HepG2 (cell line): ENCODE results near the gene SSU72. TPM values are rescaled to one million over a fixed set of nuclear protein-coding genes. Genes with fewer than 3 reads are reported as not detected.
A peak's percentile ranks its signal among the peaks of the same experiment; 100 is the strongest.

Experiments
- AHDC1 ChIP-seq: sonication (generic); formaldehyde crosslinking; IDR thresholded peaks from 2 replicates; pipeline ENCODE4 v1.5.1; 2020; ENCODE audit warnings: mild to moderate bottlenecking, missing genetic modification reagents, borderline replicate concordance
- ATM ChIP-seq: fragments of 450-650 bp; IDR thresholded peaks from 2 replicates; pipeline ENCODE4 v1.7.1; 2017; ENCODE audit warnings: mild to moderate bottlenecking, borderline replicate concordance
- CCAR2 ChIP-seq: fragments of 200-400 bp; formaldehyde crosslinking; optimal IDR thresholded peaks from 2 replicates; pipeline ENCODE3; 2018; ENCODE audit warnings: low read depth, mild to moderate bottlenecking, low read length, moderate library complexity
- CHD4 ChIP-seq: fragments of 200-600 bp; sonication (generic); IDR thresholded peaks from 2 replicates; pipeline ENCODE4 v1.7.0; 2017; ENCODE audit warnings: mild to moderate bottlenecking, low read length, borderline replicate concordance
- JUN ChIP-seq: sonication (generic); formaldehyde crosslinking; IDR thresholded peaks from 2 replicates; pipeline ENCODE4 v1.4.0; 2020; ENCODE audit warnings: mild to moderate bottlenecking, missing genetic modification reagents
- KDM4B ChIP-seq: sonication (generic); formaldehyde crosslinking; IDR thresholded peaks from 2 replicates; pipeline ENCODE4 v1.4.0; 2020; ENCODE audit warnings: missing genetic modification reagents
- NFYC ChIP-seq: IDR thresholded peaks from 2 replicates; pipeline ENCODE4 v1.6.1; 2016; ENCODE audit warnings: missing genetic modification reagents, missing compliant biosample characterization
- SSRP1 ChIP-seq: IDR thresholded peaks from 2 replicates; pipeline ENCODE4 v1.6.1; 2016; ENCODE audit warnings: control low read depth
- TBX3 ChIP-seq: fragments of 450-650 bp; IDR thresholded peaks from 2 replicates; pipeline ENCODE4 v1.6.1; 2017; ENCODE audit warnings: antibody characterized with exemption, mild to moderate bottlenecking, inconsistent platforms, borderline replicate concordance
- TCF12 ChIP-seq, 2 experiments: fragments of 450-650 bp in 1 of 2; sonication (generic) in 1 of 2; formaldehyde crosslinking in 1 of 2; IDR thresholded peaks; 2 replicates each; pipeline versions ENCODE4 v1.6.1 to v1.8.0; 2017 to 2022; ENCODE audit warnings: antibody characterized with exemption in 1 of 2, mild to moderate bottlenecking in 1 of 2, missing genetic modification reagents in 1 of 2, moderate library complexity in 1 of 2
- TEAD3 ChIP-seq: optimal IDR thresholded peaks from 2 replicates; pipeline ENCODE3; 2016; ENCODE audit warnings: borderline replicate concordance
- ZNF333 ChIP-seq: sonication (generic); formaldehyde crosslinking; IDR thresholded peaks from 2 replicates; pipeline ENCODE4 v1.4.0; 2020; ENCODE audit warnings: mild to moderate bottlenecking, missing genetic modification reagents, borderline replicate concordance
- polyA plus RNA-seq, 8 experiments: library from polyadenylated mRNA; depleted of rRNA in 3 of 8; stranded (reverse) in 7 of 8; unstranded in 1 of 8; fragments of >200 nt; fragmentation: Illumina TruSeq in 4 of 8; extraction: Trizol in 4 of 8; gene quantifications; 2 replicates each; pipeline versions ENCODE4 v1.2.1 to v1.2.3, GENCODE V29; 2011 to 2016; ENCODE audit warnings: low read depth in 4 of 8, missing spikeins in 1 of 8, mixed read lengths in 1 of 8; ENCODE audit not compliant: insufficient read depth in 1 of 8
- total RNA-seq, 5 experiments: library from RNA; depleted of rRNA; stranded (reverse); fragments of >200 nt; fragmentation: Illumina TruSeq; extraction: Trizol; gene quantifications; 2 replicates each; pipeline ENCODE4 v1.2.3, GENCODE V29; 2016; ENCODE audit warnings: low read depth in 1 of 5
- TF ChIP-seq, protein P1 (sequence below): sonication (generic); formaldehyde crosslinking; IDR thresholded peaks from 2 replicates; pipeline ENCODE4 v1.5.1; 2020; ENCODE audit warnings: mild to moderate bottlenecking, missing genetic modification reagents, moderate library complexity
- TF ChIP-seq, protein P2 (sequence below): sonication (generic); formaldehyde crosslinking; IDR thresholded peaks from 2 replicates; pipeline ENCODE4 v1.4.0; 2020; ENCODE audit warnings: missing genetic modification reagents

The SSU72 gene
- total and polyA plus RNA-seq, 2 of the 13 experiments (the other 11 are each of a cell fraction or from before 2014, with no cell fraction given), result 42.8 to 67.1 TPM

GRCh38 chr1:1511533-1512285 lies 63.0 kb downstream of the SSU72 start, which contains the start of gene ATAD3A (continued):
- TF ChIP-seq, protein P1, sequence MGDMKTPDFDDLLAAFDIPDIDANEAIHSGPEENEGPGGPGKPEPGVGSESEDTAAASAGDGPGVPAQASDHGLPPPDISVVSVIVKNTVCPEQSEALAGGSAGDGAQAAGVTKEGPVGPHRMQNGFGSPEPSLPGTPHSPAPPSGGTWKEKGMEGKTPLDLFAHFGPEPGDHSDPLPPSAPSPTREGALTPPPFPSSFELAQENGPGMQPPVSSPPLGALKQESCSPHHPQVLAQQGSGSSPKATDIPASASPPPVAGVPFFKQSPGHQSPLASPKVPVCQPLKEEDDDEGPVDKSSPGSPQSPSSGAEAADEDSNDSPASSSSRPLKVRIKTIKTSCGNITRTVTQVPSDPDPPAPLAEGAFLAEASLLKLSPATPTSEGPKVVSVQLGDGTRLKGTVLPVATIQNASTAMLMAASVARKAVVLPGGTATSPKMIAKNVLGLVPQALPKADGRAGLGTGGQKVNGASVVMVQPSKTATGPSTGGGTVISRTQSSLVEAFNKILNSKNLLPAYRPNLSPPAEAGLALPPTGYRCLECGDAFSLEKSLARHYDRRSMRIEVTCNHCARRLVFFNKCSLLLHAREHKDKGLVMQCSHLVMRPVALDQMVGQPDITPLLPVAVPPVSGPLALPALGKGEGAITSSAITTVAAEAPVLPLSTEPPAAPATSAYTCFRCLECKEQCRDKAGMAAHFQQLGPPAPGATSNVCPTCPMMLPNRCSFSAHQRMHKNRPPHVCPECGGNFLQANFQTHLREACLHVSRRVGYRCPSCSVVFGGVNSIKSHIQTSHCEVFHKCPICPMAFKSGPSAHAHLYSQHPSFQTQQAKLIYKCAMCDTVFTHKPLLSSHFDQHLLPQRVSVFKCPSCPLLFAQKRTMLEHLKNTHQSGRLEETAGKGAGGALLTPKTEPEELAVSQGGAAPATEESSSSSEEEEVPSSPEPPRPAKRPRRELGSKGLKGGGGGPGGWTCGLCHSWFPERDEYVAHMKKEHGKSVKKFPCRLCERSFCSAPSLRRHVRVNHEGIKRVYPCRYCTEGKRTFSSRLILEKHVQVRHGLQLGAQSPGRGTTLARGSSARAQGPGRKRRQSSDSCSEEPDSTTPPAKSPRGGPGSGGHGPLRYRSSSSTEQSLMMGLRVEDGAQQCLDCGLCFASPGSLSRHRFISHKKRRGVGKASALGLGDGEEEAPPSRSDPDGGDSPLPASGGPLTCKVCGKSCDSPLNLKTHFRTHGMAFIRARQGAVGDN (CRISPR knock-in tag), result peak; percentile 83
- peak; percentile 91 for TF ChIP-seq NFYC (CRISPR knock-in tag)
- no peak for TF ChIP-seq ATM
- TF ChIP-seq, protein P2, sequence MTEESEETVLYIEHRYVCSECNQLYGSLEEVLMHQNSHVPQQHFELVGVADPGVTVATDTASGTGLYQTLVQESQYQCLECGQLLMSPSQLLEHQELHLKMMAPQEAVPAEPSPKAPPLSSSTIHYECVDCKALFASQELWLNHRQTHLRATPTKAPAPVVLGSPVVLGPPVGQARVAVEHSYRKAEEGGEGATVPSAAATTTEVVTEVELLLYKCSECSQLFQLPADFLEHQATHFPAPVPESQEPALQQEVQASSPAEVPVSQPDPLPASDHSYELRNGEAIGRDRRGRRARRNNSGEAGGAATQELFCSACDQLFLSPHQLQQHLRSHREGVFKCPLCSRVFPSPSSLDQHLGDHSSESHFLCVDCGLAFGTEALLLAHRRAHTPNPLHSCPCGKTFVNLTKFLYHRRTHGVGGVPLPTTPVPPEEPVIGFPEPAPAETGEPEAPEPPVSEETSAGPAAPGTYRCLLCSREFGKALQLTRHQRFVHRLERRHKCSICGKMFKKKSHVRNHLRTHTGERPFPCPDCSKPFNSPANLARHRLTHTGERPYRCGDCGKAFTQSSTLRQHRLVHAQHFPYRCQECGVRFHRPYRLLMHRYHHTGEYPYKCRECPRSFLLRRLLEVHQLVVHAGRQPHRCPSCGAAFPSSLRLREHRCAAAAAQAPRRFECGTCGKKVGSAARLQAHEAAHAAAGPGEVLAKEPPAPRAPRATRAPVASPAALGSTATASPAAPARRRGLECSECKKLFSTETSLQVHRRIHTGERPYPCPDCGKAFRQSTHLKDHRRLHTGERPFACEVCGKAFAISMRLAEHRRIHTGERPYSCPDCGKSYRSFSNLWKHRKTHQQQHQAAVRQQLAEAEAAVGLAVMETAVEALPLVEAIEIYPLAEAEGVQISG (CRISPR knock-in tag), result peak; percentile 88
- TF ChIP-seq SSRP1, result no peak
- peak; percentile 70 for TF ChIP-seq TEAD3 (CRISPR knock-in tag)
- TF ChIP-seq CCAR2, result no peak
- no peak for TF ChIP-seq KDM4B
- TF ChIP-seq JUN (CRISPR knock-in tag), result no peak
- TF ChIP-seq AHDC1 (CRISPR knock-in tag), result no peak
- TF ChIP-seq ZNF333 (CRISPR knock-in tag), result no peak
- TF ChIP-seq CHD4, result no peak
- no peak for TF ChIP-seq TBX3
- TF ChIP-seq TCF12 (IDR thresholded peaks at IDR 0.05), result no peak
- no peak for TF ChIP-seq TCF12 (CRISPR knock-in tag; IDR thresholded peaks at IDR 0.05)
